ENCODE data around the gene KDF1.

KDF1 gene

DNA sequence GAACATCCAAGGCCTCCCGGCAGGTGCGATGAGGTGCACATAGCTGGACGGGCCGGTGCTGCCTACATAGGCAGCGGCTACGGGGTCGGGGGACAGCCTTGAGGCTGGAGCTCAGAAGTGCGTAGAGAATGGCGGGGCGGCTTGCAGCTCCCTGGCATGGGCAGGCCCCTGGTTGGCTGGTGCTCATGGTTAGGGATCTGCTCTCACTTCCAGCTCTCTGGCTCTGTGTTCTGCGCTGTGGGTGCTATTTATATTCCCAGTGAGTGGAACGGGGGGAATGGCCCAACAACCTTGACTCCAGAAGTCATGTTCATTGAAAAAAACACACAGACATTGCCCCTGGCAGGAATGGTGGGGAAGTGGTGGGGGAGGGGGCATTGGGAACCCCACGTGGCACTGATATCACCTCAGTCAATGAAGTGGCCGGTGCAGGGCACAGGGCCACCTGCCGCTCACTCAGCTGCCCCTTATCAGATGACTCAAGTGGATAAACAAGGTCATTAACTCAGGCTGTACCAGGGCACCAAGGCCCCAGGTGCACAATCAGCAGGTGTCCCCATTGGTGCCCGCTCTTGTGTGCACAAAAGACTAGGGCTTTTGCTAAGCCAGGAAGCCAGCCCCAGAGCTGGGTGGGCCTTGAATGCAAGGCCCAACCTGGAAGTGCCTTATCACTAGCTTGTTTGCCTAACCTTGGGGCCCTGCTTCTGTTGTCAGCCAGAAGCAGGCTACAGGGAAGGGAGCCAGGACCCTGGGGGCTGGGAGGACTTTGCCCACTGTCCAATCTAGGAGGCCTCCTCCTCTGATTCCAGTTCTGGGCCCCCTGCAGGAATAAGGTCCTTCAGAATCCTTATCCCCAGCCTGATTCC is 46.3 kb downstream of the KDF1 start, which contains the start of gene NR0B2:
Gene NR0B2 (minus strand): TSS at position 222 of the 866 bp plus-strand sequence. CDS start 35 bp downstream, at position 187.
- DNase-seq = peak; percentile 81

DNA sequence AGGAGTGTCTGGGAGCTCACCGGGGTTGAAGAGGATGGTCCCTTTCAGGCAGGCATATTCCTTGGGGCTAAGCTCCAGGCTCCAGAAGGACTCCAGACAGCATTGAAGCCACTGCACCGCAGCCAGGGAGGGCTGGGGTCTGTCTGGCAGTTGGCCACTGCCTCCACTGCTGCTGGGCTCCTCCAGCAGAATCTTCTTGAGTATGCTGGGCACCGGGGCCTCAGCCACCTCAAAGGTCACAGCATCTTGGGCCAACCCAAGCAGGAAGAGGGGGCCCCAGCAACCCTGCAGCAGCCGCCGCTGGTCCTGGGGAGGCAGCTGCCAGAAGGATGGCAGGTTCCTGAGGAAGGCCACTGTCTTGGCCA is 46.9 kb downstream of the KDF1 start:
- DNase-seq = no peak

DNA sequence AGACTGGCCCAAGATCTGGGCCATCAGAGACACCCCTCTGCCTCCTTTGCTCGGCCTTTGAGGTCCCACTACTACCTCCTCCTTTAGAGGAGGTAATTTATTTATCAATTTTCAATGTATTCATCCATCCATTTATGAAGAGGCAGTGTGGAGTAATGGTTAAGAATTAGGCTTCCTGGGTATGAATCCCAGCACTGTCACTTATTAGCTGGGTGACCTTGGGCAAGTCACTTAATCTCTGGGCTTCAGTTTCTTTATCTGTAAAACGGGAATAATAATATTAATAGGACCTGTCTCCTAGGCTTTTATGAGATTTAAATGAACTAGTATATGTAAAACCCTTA is 48.1 kb downstream of the KDF1 start:
- no peak for DNase-seq

DNA sequence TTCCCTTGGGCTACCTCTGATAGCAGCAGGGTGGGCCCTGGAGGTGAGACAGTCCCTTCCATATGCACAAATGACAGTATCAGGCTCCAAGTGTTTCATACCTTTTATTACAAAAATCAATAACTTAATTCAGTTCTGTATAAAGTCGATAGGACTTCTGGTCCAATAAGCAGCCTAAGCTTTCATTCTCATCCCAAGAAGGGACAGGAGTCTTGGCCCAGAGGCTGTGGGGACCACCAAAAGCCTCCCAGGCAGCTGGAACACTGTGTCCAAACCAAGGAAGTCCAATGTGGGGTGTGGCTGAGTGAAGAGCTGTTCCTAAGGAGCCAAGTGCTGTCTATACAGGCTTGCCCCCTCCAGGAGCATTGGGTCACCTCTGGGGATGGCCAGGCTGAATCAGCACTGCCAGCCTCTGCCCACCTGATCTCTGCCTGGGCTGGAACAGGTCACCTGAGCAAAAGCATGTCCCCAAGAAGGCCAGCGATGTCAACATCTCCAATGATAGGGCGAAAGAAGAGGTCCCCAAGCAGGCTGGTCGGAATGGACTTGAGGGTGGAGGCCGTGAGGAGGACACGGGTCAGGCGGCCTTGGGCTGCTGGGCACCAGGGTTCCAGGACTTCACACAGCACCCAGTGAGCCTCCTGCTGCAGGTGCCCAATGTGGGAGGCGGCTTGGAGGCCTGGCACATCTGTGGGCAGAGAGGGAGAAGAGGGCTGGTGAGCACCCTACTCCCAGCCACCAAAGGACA is 48.7 kb downstream of the KDF1 start:
- DNase-seq = no peak

DNA sequence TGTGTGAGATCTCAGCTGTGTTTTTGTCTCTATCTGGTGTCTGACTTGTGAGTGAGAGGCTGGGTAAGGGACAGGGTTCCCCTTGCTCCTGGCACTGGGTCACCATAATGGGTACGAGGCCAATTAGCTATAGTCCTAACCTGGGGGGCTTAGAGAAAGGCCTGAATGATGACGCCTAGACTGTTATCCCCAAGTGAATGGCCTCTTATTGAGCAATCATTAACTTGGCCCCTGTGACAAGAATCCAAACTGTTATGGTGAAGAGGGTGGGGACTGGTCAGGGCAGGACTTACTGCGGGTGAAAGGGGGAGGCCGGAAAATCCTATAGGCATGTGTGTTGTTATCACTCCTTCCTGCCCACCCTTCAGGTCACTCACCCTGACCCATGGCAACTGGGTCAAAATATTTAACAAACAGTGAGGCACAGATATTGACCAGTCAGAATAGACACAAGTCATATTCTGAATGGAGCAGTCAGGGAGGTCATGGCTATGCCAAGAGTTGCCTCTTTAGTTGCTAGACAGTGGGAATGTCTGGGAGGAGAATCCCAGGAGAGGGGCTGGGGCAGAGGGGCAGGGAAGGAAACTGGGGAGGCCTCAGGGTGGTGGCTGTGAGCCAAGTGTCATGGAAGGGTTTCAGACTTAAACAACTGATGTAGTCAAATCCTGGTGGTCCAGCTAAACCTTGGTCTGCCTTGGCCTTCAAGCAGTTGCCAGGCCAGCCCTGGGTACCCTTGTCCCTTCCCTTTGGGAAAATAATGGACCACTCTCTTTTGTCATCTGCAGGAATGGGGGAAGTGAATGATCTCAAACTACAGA is 49.7 kb downstream of the KDF1 start:
- DNase-seq = no peak

DNA sequence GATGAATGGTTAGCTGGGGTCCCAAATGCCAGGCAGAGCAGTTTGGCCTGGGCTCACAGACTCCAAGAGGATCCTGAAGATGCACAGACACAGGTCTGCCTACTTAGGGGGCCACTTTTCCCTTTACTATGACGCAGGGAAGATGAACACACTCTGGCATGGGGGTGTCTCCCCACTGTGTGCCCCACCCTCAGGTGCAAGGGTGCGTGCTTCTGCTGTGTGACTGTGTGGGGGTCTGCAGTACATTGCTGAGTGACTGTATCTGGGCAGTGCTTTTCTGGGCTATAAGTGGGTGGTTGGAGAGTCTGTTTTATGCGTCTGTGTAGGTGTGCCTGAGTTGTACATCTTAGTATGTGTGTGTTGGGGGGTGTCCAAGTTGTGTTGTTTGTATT is 50.3 kb downstream of the KDF1 start:
- DNase-seq = no peak

DNA sequence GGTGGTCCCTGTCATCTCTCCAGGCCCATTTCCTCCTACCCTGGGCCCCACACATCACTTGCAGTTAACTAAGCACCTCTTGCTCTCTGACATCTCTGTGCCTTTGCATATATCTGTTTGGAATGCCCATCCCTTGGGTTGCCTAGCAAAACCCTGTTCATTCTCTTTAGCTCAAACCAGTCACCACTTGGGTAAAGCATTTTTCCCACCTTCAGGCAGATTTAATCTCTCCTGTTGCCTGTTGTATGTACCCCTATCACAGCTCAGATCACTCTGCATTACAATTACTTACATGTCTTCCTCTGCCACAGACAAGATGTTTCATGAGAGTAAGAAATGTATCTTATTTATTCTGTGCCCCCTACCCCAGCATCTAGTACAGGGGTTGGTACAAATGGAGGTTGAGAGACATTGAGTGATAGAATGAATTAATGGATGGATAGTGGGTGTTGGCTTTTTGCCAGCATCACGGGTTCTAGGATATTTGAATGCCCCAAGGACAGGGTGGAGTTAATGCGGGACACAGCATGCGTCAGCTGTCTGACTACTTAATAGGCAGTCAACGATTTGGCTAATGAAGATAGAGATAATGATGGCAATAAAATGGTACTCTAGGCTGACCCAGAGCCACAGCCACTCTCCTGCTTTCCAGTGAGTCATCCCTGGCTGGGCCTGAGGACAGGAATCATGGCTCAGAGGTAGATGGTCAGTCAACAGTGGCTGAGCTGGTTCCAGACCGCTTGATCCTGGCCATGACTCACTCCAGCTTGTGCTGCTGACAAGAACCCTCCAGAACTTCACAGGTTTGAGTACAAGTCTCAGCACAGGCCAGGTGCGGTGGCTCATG is 53.0 kb downstream of the KDF1 start:
- DNase-seq = no peak

DNA sequence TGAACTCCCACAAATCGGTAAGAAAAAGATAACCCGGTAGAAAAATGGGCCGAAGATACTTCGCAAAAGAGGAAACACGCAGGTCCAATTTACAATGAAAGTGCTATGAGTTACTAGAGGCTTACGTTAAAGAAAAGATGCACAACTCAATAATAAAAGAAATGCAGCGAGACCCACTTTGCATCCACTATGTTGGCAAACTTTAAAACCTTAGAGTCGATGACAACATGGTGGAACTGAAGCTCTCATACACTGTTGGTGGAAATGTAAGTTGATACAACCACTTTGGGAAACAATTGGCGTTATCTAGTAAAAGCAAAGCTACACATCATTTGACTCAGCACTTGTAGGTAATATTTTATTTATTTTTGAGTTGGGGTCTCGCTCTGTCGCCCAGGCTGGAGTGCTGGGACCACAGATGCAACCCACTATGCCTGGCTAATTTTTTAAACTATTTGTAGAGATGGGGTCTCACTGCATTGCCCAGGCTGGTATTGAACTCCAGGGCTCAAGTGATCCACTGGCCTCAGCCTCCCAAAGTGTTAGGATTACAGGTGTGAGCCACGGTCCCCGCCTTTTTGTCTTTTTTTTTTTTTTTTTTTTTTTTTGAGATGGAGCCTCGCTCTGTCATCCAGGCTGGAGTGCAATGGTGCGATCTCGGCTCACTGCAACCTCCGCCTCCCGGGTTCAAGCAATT is 59.3 kb downstream of the KDF1 start:
- peak; percentile 31 for DNase-seq

DNA sequence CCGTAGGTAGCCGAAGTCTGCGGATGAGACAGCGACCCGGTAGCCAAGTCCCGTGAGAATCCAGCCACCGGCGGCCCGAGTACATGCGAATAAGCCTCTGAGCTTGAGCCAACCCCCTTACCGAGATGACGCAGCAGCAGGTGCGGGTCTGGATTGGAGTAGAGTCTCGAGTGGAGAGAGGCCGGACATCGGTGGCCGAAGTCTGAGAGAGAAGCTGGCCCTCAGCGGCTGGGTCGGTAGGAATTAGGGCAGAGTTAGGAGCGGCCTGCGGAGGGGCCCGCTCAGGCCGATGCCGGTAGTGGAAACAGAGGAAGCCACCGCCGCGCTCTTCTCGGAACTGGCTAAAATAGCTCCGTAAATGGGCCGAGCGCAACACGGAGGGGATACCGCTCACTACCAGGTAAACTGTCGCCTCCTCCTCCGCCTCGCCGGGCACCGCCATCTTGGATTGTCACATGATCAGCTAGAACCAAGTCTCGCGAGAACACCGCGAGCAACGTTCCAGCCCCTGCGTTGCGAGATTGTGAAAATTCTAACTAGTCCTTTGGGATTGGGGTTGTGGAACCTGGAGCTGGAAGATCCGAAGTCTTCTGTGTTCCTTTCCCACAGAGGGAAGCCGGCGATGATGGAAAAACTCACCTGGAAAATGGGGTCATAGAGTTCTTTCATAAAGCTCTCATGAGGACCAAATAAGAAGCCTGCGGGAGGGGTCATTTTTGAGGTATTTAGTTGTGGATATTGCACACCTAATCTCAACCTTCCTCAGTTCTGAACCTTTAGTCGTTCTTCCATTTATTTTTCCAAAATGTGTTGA is 60.1 kb downstream of the KDF1 start, which contains the start of gene GPATCH3:
Gene GPATCH3 (minus strand): TSS at position 467 of the 814 bp plus-strand sequence. CDS start 25 bp downstream, at position 442.
- DNase-seq = peak; percentile 97

Measured in hematopoietic multipotent progenitor cell treated with erythropoietin and hydrocortisone succinate and interleukin-3 and kit ligand, for 6 days (in vitro differentiated cells).